Ishikawa (cell line): ENCODE data around the gene BAMBI.

ENCODE experiments used
- CEBPB ChIP-seq: IDR thresholded peaks from 2 replicates; pipeline ENCODE4 v1.6.1; 2012
- CREB1 ChIP-seq: IDR thresholded peaks from 2 replicates; pipeline ENCODE4 v1.6.1; 2012; ENCODE audit warnings: low read depth
- EGR1 ChIP-seq: IDR thresholded peaks from 2 replicates; pipeline ENCODE4 v1.6.1; 2012
- EP300 ChIP-seq: IDR thresholded peaks from 2 replicates; pipeline ENCODE4 v1.6.1; 2012; ENCODE audit warnings: borderline replicate concordance
- FOXM1 ChIP-seq: IDR thresholded peaks from 2 replicates; pipeline ENCODE4 v1.6.1; 2012; ENCODE audit warnings: low read depth, borderline replicate concordance
- NFIC ChIP-seq: IDR thresholded peaks from 2 replicates; pipeline ENCODE4 v1.6.1; 2012
- RAD21 ChIP-seq: IDR thresholded peaks from 2 replicates; pipeline ENCODE4 v1.6.1; 2012; ENCODE audit warnings: low read depth
- TAF1 ChIP-seq: IDR thresholded peaks from 2 replicates; pipeline ENCODE4 v1.6.1; 2012; ENCODE audit warnings: low read depth, mild to moderate bottlenecking
- TCF12 ChIP-seq: IDR thresholded peaks from 2 replicates; pipeline ENCODE4 v1.6.1; 2012; ENCODE audit warnings: low read depth
- TEAD4 ChIP-seq: IDR thresholded peaks from 2 replicates; pipeline ENCODE4 v1.6.1; 2012
- YY1 ChIP-seq: IDR thresholded peaks from 2 replicates; pipeline ENCODE4 v1.6.1; 2012; ENCODE audit warnings: low read depth
- TF ChIP-seq, protein P1 (sequence below): IDR thresholded peaks from 2 replicates; pipeline ENCODE4 v1.6.1; 2012; ENCODE audit warnings: low read depth, mild to moderate bottlenecking
- TF ChIP-seq, protein P2 (sequence below): IDR thresholded peaks from 2 replicates; pipeline ENCODE4 v1.6.1; 2012
- TF ChIP-seq, protein P3 (sequence below): IDR thresholded peaks from 2 replicates; pipeline ENCODE4 v1.6.1; 2012

DNA sequence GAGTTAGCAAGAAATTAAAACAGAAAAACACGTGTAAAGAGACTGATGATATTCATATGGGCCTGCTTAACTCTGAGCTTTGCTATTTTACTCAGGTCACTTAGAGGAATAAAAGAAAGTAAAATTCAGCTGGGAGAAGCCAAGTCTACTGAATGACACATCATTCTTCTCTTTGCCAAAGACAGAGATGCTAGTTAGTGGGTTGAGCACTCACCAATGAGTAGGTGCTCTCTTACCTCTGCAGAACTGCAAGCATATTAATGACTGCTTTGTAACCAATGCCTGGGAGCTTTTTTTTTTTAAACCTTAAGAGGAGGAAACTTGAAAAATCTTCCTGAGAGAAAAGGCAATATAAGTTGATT, 44.8 kb upstream of the BAMBI start:
- TF ChIP-seq TCF12, result no peak
- no peak for TF ChIP-seq YY1
- TF ChIP-seq, protein P1, sequence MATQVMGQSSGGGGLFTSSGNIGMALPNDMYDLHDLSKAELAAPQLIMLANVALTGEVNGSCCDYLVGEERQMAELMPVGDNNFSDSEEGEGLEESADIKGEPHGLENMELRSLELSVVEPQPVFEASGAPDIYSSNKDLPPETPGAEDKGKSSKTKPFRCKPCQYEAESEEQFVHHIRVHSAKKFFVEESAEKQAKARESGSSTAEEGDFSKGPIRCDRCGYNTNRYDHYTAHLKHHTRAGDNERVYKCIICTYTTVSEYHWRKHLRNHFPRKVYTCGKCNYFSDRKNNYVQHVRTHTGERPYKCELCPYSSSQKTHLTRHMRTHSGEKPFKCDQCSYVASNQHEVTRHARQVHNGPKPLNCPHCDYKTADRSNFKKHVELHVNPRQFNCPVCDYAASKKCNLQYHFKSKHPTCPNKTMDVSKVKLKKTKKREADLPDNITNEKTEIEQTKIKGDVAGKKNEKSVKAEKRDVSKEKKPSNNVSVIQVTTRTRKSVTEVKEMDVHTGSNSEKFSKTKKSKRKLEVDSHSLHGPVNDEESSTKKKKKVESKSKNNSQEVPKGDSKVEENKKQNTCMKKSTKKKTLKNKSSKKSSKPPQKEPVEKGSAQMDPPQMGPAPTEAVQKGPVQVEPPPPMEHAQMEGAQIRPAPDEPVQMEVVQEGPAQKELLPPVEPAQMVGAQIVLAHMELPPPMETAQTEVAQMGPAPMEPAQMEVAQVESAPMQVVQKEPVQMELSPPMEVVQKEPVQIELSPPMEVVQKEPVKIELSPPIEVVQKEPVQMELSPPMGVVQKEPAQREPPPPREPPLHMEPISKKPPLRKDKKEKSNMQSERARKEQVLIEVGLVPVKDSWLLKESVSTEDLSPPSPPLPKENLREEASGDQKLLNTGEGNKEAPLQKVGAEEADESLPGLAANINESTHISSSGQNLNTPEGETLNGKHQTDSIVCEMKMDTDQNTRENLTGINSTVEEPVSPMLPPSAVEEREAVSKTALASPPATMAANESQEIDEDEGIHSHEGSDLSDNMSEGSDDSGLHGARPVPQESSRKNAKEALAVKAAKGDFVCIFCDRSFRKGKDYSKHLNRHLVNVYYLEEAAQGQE, result no peak
- TF ChIP-seq NFIC, result no peak
- TF ChIP-seq CEBPB, result no peak
- TF ChIP-seq FOXM1, result no peak
- no peak for TF ChIP-seq EP300
- TF ChIP-seq, protein P2, sequence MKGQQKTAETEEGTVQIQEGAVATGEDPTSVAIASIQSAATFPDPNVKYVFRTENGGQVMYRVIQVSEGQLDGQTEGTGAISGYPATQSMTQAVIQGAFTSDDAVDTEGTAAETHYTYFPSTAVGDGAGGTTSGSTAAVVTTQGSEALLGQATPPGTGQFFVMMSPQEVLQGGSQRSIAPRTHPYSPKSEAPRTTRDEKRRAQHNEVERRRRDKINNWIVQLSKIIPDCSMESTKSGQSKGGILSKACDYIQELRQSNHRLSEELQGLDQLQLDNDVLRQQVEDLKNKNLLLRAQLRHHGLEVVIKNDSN, result no peak
- no peak for TF ChIP-seq TAF1
- TF ChIP-seq, protein P3, sequence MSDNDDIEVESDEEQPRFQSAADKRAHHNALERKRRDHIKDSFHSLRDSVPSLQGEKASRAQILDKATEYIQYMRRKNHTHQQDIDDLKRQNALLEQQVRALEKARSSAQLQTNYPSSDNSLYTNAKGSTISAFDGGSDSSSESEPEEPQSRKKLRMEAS, result no peak
- TF ChIP-seq EGR1, result no peak
- no peak for TF ChIP-seq RAD21
- no peak for TF ChIP-seq CREB1
- TF ChIP-seq TEAD4, result no peak
